Stimulated activated naive CD8-positive, alpha-beta T cell treated with anti-CD3 and anti-CD28 coated beads, Interleukin-15, Interleukin-2, amounts not matched to agents 100 U/mL and 50 U/mL, for 24 hours (primary cell): ENCODE data around the gene COBL.

Experiments used
- ATAC-seq: fragments of 150-1000 bp; cut with Tn5 transposase; one replicate; pipeline ENCODE4 v1.10.0; 2021
- DNase-seq: peaks from one replicate; pipeline ENCODE4 v3.0.0; 2021

Gene COBL

GRCh38 chr7:51141451-51142003 lies 175.1 kb downstream of the COBL start:
- DNase-seq: no peak
- ATAC-seq: no peak

- ATAC-seq (no peak), DNase-seq (no peak)
Observed at GRCh38 chr7:51140199-51141164, 176.1 kb downstream of the COBL start.

GRCh38 chr7:51139796-51140195 lies 176.8 kb downstream of the COBL start:
- DNase-seq: no peak
- ATAC-seq: no peak

GRCh38 chr7:51138123-51139085 lies 178.2 kb downstream of the COBL start:
- no peak for ATAC-seq
- DNase-seq: no peak

GRCh38 chr7:51135576-51135975 lies 181.0 kb downstream of the COBL start:
- no peak for DNase-seq
- no peak for ATAC-seq

- DNase-seq: no peak
- ATAC-seq: no peak
Observed at GRCh38 chr7:51134013-51134441, 182.6 kb downstream of the COBL start.

GRCh38 chr7:51132661-51133060 lies 183.9 kb downstream of the COBL start:
- DNase-seq (no peak), ATAC-seq (no peak)

- ATAC-seq (no peak), DNase-seq (no peak)
Observed at GRCh38 chr7:51129527-51130472, 186.8 kb downstream of the COBL start.

GRCh38 chr7:51128545-51129435 lies 187.8 kb downstream of the COBL start:
- DNase-seq (no peak), ATAC-seq (no peak)

- DNase-seq (no peak), ATAC-seq (no peak)
Observed at GRCh38 chr7:51127618-51127904, 189.0 kb downstream of the COBL start.

GRCh38 chr7:51126813-51127617 lies 189.6 kb downstream of the COBL start:
- ATAC-seq (no peak), DNase-seq (no peak)

- no peak for DNase-seq
Observed at GRCh38 chr7:51126324-51126723, 190.3 kb downstream of the COBL start.

GRCh38 chr7:51124321-51124720 lies 192.3 kb downstream of the COBL start:
- DNase-seq: no peak
- ATAC-seq: no peak

More at GRCh38 chr7:51126324-51126723, 190.3 kb downstream of the COBL start:
- ATAC-seq: no peak

GRCh38 chr7:51123322-51124019 lies 193.1 kb downstream of the COBL start:
- DNase-seq: peak; percentile 65
- ATAC-seq: peak; percentile 98

- DNase-seq: no peak
- ATAC-seq: no peak
Observed at GRCh38 chr7:51121931-51122425, 194.6 kb downstream of the COBL start.

- ATAC-seq (no peak), DNase-seq (no peak)
Observed at GRCh38 chr7:51121036-51121790, 195.4 kb downstream of the COBL start.

- DNase-seq (no peak), ATAC-seq (no peak)
Observed at GRCh38 chr7:51118628-51119027, 198.0 kb downstream of the COBL start.

GRCh38 chr7:51114501-51114900 lies 202.1 kb downstream of the COBL start:
- DNase-seq: no peak
- ATAC-seq: no peak
